Gastroesophageal sphincter (tissue), 3 donors: Measurements from ENCODE around the gene DCDC2.

Experiments
- CTCF ChIP-seq, 4 experiments: fragments of 200-600 bp in 2 of 4; fragments of 450-650 bp in 2 of 4; sonication (generic) in 1 of 4; IDR thresholded peaks; one replicate each; pipeline ENCODE4 v1.5.1; 2017 to 2019; ENCODE audit warnings: antibody characterized with exemption in 4 of 4, mild to moderate bottlenecking in 2 of 4, moderate library complexity in 2 of 4
- POLR2A ChIP-seq, 2 donors: fragments of 450-650 bp; IDR thresholded peaks; one replicate each; pipeline ENCODE4 v1.6.1; 2017; ENCODE audit warnings: antibody characterized with exemption in 2 of 2, mild to moderate bottlenecking in 2 of 2, moderate library complexity in 1 of 2

GRCh38 chr6:24125980-24126379, 231.9 kb downstream of the DCDC2 start, which contains the start of gene NRSN1:
- TF ChIP-seq CTCF (IDR thresholded peaks at IDR 0.05): no peak
- no peak for TF ChIP-seq POLR2A (IDR thresholded peaks at IDR 0.05)
